ENCODE measurements around the gene CDK14. TPM values are rescaled to one million over a fixed set of nuclear protein-coding genes. Genes with fewer than 3 reads are reported as not detected.

The CDK14 gene
- total RNA-seq, 2 experiments from 2014 or later: 0.05 to 0.27 TPM

DNA sequence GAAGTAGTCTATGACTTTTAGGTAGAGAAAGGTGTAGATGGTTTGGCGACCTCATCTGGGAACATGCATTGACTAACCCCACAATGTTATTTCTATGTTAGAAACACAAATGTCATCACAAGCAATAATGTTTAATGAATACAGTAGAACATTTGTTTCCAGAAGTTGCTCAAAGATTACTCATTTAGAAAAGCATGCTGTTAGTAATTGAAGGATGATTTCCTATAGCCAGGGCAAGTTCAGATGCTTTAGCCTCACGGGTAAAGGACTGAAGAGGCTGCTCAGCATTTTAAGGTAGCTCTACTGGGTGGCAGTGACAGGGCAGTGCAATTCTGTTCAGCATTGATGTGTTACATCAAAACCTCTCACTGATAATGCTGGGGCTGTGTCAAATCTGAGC, 468.8 kb downstream of the CDK14 start:
- ChIA-PET POLR2A (no interaction called here), CTCF (no interaction called here)
- intact Hi-C loops (cut with micrococcal nuclease): no loop called here
- peaks cover 2% of the 10 kb centered on the region for H3K27me3 Mint-ChIP-seq
- no peaks in the 10 kb centered on the region for H3K4me1 Mint-ChIP-seq (ENCODE audit: low read depth)
- TF ChIP-seq, protein P1, sequence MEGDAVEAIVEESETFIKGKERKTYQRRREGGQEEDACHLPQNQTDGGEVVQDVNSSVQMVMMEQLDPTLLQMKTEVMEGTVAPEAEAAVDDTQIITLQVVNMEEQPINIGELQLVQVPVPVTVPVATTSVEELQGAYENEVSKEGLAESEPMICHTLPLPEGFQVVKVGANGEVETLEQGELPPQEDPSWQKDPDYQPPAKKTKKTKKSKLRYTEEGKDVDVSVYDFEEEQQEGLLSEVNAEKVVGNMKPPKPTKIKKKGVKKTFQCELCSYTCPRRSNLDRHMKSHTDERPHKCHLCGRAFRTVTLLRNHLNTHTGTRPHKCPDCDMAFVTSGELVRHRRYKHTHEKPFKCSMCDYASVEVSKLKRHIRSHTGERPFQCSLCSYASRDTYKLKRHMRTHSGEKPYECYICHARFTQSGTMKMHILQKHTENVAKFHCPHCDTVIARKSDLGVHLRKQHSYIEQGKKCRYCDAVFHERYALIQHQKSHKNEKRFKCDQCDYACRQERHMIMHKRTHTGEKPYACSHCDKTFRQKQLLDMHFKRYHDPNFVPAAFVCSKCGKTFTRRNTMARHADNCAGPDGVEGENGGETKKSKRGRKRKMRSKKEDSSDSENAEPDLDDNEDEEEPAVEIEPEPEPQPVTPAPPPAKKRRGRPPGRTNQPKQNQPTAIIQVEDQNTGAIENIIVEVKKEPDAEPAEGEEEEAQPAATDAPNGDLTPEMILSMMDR (IDR thresholded peaks at IDR 0.05): no peak
- DNase-seq (no peak), ATAC-seq (no peak)
- H3K36me3 Mint-ChIP-seq (ENCODE audit: low read depth): no peaks in the 10 kb centered on the region
- H3K4me3 Mint-ChIP-seq: no peak overlapping the region
- no peak overlapping the region for H3K27ac Mint-ChIP-seq
- peaks cover 3% of the 10 kb centered on the region for H3K9me3 Mint-ChIP-seq

DNA sequence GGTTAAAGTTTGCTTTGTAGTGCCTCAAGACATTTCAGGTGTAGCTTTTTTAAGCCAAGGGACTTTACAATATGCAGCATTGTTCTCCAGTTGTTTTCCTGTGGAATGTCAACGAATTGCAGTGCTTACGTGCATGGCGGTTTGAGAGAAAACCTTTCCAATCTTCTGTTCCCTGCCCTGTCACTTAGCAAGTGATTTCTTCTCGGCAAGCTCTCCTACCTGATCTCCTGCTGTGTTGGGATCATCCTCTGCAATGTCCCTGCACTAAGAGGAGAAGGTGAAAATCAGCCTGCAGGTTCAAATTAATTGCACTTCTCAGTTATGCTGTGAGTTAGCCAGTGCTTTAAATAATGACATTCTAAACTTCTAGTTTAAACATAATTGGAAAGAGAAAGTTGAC, 470.5 kb downstream of the CDK14 start:
- H3K27me3 Mint-ChIP-seq: peaks cover 2% of the 10 kb centered on the region
- no peak overlapping the region for H3K4me3 Mint-ChIP-seq
- no peak overlapping the region for H3K27ac Mint-ChIP-seq

DNA sequence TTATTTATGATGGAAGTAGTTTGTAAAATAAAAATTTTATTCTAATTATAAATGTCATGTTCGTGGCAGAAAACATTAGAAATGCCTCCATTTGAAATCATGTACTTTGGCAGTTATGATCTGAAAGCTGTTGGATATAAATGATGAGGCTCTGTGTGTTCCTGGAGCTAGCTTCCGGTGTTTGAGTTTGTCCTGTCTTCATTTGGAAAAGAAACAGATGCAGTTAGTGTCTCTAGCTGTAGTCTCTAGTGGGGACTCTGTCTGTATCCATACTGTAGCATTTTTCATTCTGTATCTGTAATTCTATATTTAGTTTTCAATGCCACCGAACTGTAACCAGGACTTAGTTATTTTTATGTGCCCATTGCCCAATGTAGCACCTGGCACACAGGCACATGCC, 471.1 kb downstream of the CDK14 start:
- H3K36me3 Mint-ChIP-seq (ENCODE audit: low read depth): no peaks in the 10 kb centered on the region
- no peak overlapping the region for H3K4me3 Mint-ChIP-seq
- DNase-seq (no peak), ATAC-seq (no peak)
- ChIA-PET CTCF (no interaction called here), POLR2A (no interaction called here)
- no peaks in the 10 kb centered on the region for H3K4me1 Mint-ChIP-seq (ENCODE audit: low read depth)
- peaks cover 2% of the 10 kb centered on the region for H3K27me3 Mint-ChIP-seq
- no peak overlapping the region for H3K27ac Mint-ChIP-seq
- TF ChIP-seq, protein P1 (IDR thresholded peaks at IDR 0.05): no peak
- no peaks in the 10 kb centered on the region for H3K9me3 Mint-ChIP-seq
- intact Hi-C loops (cut with micrococcal nuclease): no loop called here

More for the DNA sequence above, 470.5 kb downstream of the CDK14 start:
- H3K9me3 Mint-ChIP-seq: no peaks in the 10 kb centered on the region
- CTCF ChIA-PET: no interaction called here
- POLR2A ChIA-PET: no interaction called here
- DNase-seq (no peak), ATAC-seq (no peak)
- TF ChIP-seq, protein P1 (IDR thresholded peaks at IDR 0.05): no peak
- intact Hi-C loops (cut with micrococcal nuclease): no loop called here
- H3K36me3 Mint-ChIP-seq (ENCODE audit: low read depth): no peaks in the 10 kb centered on the region
- H3K4me1 Mint-ChIP-seq (ENCODE audit: low read depth): no peaks in the 10 kb centered on the region

GRCh38 chr7:91068136-91068795, 472.1 kb downstream of the CDK14 start:
- no peak overlapping the region for H3K27ac Mint-ChIP-seq
- ATAC-seq (no peak), DNase-seq (no peak)
- intact Hi-C loops (cut with micrococcal nuclease): no loop called here
- ChIA-PET POLR2A (no interaction called here), CTCF (no interaction called here)
- H3K4me3 Mint-ChIP-seq: no peak overlapping the region
- H3K36me3 Mint-ChIP-seq (ENCODE audit: low read depth): no peaks in the 10 kb centered on the region
- H3K4me1 Mint-ChIP-seq (ENCODE audit: low read depth): no peaks in the 10 kb centered on the region
- TF ChIP-seq, protein P1 (IDR thresholded peaks at IDR 0.05): no peak
- no peaks in the 10 kb centered on the region for H3K27me3 Mint-ChIP-seq
- H3K9me3 Mint-ChIP-seq: no peaks in the 10 kb centered on the region

DNA sequence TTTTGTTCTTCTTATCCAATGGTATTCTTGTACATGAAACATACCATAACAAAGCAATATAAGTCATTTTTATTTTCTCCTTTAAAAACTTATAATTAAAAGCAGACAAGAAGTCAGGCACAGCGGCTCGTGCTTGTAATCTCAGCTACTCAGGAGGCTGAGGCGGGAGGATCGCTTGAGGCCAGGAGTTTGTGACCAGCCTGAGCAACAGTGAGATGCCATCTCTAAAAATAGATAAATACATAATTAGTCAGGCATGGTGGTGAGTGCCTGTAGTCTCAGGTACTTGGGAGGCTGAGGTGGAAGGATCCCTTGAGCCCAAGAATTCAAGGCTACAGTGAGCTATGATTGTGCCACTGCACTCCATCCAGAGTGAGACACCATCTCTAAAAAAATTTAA, 473.0 kb downstream of the CDK14 start:
- CTCF ChIA-PET: no interaction called here
- no peak overlapping the region for H3K4me3 Mint-ChIP-seq
- H3K4me1 Mint-ChIP-seq (ENCODE audit: low read depth): no peaks in the 10 kb centered on the region
- TF ChIP-seq, protein P1 (IDR thresholded peaks at IDR 0.05): no peak
- ATAC-seq: no peak
- no peaks in the 10 kb centered on the region for H3K27me3 Mint-ChIP-seq
- DNase-seq: no peak
- no peak overlapping the region for H3K27ac Mint-ChIP-seq
- no peaks in the 10 kb centered on the region for H3K36me3 Mint-ChIP-seq (ENCODE audit: low read depth)
- POLR2A ChIA-PET: no interaction called here
- intact Hi-C loops (cut with micrococcal nuclease): no loop called here
- no peaks in the 10 kb centered on the region for H3K9me3 Mint-ChIP-seq
